NCI-H2196 treated with DMSO at 0.1 percent for 48 hours (cell line): ENCODE data around the gene DSE.

Experiments used
- DNase-seq: peaks from one replicate; lab custom pipeline; 2025; ENCODE audit not compliant: unreplicated experiment; lab: John Stamatoyannopoulos, UW

The DSE gene

DNA sequence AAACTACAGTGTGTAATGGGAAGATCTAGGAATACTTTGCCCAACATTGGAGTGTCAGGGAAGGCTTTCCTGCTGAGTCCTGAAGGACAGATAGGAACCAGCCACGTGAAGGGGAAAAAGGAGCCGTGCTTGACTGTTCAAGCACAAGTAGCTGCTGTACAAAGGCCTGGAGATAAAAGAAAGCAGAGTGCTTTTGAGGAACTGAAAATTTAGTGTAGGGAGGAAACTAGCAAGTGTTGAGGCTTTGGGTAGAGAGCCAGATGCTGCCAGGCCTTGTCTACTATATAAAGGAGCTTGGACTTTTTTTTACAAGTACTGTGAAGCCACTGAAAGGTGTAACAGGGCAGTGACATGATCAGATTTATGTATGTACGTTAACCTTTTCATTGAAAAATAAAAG is 39.0 kb downstream of the DSE start:
- no peak for DNase-seq

DNA sequence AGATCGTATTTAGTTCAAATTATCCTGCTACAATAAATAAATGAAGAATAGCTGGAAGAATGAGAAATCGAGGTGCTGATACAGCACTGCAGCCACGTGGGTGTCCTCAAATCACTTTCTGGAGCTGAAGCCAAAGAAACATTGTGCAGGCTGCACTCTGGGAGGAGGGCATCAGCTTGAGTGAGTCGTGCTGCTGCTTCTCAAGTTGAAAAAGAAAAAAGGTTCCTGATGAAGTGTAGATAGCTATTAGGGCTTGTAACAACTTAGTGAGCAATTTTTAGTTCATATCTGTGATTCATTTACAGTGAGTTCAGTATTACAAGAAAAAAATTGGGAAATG is 40.5 kb downstream of the DSE start:
- no peak for DNase-seq

DNA sequence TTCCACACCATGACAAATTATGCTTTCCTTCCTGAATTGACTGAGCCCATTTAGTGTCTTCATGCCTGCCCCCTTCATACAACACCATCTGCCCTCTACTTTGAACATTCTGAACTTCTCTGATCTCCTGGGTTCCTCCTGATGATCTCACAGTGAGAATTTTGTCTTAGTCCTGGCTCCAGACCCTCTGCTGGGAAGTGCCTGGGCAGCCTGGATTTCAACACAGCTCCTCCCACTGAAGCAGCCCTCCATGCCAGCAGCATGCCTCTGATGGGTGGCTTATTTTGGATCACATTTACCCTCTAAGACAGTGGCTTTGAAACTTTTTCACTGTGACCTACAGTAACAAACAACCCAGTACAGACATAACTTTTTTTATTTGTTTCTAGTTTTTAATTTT is 41.5 kb downstream of the DSE start:
- DNase-seq, result no peak

DNA sequence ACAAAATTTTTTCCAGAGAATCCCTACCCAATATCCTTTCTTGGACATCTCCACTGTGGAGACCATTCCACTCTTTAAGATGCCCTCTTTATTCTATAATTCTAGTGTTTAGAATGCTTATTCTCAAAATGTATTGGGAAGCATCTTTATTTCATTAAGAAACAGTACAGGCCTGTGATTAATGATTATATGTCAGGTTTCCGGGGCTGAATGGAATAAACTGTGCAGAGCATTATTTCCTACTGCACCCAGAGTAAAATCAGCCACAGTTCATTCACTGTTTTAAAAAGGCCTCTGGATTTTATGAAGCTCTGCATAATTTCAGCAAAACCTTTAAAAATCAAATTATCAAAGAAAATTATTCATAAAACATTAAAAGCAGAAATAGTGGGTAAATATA is 42.6 kb downstream of the DSE start:
- no peak for DNase-seq

DNA sequence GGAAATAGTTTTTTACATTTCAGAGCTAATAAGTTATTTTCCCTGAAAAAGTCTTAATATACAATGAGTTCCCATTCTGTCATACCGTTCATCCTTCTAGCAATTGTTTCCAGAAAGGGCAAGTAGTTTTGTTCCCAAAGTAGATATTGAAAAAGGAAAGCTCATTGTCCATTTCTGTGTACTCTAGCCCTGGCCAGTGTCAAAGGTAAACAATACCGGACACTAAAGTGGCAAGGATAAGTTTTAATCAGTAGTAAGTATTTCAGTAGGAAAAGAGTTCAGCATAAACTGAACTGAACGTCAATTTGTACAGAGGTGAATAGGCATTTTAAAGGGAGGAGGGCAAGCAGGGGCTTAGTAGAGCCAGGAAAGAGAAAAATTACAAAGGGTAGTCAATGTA is 46.9 kb downstream of the DSE start:
- no peak for DNase-seq

DNA sequence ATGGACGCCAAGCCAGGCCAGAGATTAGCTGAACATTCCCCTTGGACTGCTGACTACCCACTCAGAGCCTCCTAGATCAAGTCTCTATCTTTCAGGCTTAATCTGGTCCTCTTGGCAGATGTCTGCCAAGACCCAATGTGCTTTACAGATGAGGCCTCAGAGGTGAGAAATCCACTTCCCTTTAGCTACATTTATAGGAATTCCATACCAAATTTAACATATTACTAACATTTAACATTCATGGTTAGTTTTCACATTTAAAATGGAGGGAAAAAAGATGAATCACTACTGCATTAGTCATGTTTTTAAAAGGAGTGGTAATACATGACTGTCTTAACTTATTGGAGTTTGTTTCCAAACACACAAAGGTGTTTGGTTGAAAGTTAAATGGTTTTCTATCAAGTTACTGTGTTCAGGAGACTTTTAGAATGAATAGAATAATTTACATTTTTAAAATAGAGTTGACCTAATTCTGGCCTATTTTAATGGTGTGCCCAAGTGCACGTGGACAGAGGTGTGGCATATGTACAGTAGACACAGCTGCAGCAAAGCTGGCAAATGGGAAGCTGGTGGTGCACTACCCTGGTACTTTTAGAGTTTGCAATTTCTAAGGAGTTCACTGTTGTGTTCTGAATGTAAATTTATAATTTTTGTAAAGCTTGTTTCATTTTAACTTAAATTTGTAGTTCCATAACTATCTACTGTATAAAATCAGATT is 48.5 kb downstream of the DSE start:
- DNase-seq, result no peak

DNA sequence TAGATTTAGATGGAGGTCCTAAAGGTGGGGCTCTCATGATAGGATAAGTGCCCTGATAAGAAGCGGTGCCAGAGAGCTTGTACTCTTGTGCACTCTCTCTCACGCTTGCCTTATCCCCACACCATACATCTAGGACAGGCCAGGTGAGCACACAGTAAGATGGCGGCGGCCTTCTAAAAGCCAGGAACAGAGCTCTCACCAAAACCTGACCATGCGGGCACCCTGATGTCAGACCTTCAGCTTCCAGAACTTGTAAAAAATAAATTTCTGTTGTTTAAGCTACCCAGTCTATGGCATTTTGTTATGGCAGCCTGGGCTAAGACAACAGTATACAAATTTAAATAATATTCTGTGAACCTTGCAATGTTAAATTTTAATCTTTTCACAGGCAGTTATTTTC is 49.6 kb downstream of the DSE start:
- DNase-seq, result no peak

DNA sequence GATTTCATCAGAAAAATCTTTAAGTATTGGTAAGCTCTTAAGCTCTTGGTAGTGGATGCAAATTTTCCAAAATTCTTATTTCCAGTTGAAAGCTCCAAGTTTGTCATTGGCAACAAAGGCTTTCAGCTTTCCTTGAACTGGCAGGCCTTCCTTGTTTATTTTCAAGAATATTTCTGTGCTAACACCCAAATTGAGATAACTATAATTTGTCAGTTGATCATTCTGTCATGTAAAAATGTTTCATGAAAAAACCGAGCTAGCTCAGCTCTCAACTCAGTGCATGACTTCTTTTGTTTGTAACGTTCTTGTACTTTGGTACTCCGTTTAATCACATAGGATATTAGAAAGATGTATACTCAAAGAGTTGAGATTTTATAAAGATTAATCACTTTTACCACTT is 51.5 kb downstream of the DSE start:
- no peak for DNase-seq

DNA sequence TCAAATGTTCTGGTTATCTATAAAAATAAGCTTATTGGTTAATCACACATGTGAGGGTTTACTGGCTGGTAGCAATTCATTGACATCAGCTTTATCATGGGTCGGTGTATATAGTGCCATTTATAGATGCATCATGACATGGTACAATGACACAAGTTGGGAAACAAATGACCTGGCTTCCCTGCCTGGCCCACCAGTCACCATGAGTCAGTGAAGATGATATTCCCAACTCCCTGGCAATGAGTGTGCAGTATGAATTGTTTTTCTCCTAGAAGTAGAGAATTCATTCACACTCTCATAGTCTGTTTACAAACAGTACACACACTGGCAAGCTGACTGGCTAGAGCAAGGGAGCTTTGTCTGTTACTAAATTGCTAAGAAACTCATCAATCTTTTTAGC is 53.3 kb downstream of the DSE start:
- no peak for DNase-seq

DNA sequence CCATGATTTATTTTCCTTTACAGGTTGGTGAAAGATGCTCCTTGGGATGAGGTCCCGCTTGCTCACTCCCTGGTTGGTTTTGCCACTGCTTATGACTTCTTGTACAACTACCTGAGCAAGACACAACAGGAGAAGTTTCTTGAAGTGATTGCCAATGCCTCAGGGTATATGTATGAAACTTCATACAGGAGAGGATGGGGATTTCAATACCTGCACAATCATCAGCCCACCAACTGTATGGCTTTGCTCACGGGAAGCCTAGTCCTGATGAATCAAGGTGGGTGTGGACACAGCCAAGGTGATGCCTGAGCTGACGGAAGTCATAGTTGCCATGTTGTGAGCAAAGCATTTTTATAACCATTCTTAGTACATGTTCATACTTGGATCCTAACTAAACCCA is 55.8 kb downstream of the DSE start:
- no peak for DNase-seq

DNA sequence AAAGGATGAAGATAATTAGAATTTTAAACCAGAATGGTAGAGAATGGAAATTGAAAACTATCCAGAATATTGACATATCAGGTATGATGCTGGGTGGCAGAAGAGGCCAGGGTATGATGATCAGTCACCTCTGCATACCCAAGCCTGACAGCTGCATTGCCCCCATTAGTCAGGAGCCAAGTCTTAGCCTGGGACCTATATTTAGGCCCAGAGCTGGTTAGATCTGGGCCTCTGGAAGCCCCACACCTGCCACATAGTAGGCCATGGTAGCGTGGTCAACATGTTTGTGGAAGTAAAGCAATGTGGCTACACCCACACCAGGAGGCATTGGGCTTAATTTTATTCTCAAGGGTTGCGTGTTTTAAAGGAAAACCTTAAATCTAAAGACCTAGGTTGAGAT is 58.4 kb downstream of the DSE start:
- no peak for DNase-seq

DNA sequence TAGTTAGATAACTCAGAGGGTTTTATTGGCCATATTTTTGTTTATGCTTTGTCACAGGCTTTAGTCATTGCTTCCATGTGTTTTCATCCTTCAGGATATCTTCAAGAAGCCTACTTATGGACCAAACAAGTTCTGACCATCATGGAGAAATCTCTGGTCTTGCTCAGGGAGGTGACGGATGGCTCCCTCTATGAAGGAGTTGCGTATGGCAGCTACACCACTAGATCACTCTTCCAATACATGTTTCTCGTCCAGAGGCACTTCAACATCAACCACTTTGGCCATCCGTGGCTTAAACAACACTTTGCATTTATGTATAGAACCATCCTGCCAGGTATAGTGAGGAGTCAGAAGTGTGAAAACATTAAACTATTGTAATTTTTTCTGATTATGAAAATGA is 60.1 kb downstream of the DSE start:
- no peak for DNase-seq

DNA sequence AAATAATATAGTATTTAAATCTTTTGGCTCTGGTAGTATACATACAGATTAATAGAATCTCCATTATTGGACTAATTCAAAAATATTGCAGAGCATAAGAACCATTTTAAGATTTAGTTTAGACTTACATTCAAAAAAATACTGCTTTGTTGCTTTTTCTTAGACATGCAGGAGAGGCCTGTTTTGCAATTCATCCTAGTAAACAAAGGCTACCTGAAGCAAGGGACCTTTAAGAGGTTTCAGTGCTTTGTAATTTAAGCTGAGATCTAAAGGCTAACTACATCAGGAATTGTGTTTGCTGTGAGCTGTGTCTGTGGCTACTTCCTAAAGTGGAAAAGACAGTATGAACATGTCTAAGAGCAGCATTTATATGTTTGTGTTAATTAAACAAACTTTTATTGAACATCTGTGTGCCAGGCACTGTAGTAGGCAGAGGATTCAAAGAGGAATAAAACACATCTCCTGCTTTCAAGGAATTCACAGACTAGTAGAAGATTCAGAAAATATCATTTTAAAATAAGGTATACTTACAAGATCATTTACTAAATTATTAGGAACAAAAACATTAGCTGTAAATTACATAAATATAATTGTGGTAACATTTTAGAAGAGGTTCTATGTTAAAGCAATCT is 61.3 kb downstream of the DSE start:
- DNase-seq, result no peak

DNA sequence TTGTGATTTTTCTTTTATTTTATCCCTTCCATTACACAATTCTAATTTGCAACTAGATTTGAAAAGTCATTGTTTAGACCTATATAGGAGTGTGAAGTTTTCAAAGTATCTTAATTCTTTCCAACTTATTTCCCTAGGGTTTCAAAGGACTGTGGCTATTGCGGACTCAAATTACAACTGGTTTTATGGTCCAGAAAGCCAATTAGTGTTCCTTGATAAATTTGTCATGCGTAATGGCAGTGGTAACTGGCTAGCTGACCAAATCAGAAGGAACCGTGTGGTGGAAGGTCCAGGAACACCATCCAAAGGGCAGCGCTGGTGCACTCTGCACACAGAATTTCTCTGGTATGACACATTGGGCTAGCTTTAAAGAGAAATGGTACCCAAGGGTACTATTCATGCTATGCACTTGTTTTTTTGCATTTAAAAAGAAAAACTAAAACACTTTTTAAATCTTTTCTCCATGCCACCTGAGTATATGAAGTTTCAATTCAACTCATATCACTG is 62.5 kb downstream of the DSE start:
- no peak for DNase-seq

DNA sequence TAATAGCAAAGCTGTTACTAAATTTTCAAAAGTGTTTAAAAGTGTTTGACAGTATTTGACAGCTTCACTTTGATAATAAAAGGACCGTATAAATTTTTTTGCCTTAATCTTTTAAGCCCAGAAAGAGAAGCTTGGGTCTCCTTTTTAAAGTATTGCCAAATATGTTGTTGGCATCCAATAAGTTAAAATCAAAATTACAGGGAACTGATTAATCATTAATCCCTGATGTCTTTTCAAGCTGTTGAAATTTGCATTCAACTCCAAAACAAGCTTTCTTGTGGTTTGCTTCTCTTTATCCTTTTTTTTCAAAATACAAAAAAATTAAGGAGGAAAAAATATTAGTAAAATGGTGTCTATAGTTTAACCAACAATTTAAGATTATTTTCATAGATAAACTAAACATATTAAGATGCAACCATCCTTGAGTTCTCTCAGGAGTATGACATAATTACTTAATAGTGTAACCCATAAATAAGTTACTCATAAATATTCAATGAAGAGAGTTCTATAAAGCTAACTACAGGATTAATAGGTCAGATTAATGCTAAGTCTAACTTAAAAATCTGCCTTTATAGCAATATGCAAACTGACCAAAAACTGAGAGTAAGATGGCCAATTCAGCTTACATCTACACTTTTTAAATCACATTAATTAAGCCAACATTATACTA is 63.4 kb downstream of the DSE start:
- no peak for DNase-seq

DNA sequence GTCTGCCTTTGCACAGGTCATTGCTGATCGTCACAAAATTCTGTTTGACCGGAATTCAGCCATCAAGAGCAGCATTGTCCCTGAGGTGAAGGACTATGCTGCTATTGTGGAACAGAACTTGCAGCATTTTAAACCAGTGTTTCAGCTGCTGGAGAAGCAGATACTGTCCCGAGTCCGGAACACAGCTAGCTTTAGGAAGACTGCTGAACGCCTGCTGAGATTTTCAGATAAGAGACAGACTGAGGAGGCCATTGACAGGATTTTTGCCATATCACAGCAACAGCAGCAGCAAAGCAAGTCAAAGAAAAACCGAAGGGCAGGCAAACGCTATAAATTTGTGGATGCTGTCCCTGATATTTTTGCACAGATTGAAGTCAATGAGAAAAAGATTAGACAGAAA is 65.8 kb downstream of the DSE start:
- DNase-seq, result no peak

DNA sequence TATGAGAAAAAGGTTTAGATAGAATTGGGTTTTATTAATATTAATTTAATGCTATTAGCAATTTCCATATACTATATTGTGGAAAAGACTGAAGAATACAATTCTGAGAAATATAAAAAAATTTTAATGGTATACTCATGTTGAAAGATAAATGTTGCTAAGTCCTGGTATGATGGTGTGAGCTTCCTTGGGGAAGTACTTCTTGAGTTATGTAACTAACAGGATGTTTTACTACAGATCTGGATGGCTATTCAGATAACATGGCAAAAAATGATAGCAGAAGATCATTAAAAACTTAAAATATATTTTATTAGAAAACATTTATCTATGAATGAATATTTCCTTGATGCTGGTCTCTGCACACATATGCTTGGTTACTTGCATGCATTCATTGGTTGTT is 66.9 kb downstream of the DSE start:
- DNase-seq, result no peak

DNA sequence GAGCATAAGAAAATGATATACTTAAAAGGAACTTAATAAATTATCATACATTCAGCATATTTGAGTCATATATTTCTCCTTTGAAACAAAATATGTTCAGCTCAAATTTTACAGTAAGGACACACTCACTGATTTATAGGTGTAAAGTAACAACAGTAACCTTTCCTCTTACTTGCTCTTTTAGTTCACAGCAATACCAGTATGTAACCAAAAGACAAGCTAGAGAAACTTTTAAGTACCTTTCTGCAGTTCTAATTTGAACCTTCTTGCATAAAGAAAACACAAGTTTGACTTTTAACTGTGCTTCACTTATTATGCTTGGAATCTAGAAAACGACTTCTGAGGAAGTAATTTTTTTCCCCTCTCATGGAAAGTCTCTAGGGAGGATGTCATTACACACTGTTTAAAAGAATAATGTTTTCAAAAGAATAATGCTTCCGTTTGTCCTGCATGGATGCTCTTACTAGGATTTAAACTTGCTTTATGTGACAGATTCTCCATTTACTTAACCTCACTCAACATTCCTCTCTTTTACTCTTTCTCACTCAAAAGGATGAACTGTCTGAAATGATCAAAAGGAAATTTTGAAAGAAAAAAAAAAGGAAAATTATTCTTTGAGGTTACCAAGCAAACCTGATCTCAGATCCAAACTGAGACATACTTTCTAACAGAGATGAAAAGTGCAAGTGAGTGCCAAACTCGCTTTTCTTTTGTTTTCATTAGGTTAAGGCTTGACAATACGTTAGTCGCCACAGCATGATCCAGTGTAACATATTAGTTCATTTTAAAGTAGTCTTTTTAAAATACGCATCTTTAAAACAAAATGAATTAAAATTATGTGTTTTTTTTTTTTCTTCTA is 68.1 kb downstream of the DSE start:
- DNase-seq, result no peak

DNA sequence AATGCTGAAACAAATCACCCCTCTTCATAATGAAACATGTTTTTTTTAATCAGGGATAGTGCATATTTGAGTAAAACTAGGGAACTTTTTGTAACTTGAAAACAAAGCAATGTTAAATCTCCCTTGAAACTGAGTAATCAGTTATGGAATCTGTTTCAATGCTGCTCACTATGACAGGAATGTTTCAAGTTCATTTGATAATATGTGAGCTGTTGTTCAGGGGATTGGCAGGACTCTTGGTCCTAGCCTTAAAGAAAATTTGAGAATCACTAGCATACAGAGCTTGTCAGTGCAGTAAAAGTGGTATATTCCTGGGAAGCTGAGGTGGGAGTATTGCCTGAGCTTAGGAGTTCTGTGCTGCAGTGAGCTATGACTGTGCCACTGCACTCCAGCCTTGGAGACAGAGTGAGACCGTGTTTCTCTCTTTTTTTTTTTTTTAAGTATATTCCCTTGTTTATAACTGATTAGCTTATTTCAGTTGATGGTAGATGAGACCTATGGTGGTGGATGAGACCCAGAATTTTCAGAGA is 68.8 kb downstream of the DSE start:
- DNase-seq, result no peak

DNA sequence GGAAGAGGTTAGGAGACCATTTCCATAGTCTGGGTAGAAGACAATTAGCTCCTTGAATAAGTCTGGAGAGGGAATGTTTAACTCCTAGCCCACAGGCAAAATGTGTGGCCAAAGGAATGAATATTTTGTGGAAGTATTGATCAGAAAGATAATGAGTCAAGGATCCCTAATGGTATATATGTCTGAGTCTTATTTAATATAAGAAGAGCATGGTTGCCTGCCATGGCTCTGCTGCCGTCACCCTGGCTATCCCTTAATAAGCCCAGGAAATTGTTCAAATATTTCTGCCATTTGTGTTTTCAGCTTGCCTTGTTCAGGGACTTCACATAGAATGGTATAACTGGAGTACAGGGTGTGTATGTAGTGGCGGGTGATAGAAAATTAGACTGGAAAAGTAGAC is 72.4 kb downstream of the DSE start:
- no peak for DNase-seq

DNA sequence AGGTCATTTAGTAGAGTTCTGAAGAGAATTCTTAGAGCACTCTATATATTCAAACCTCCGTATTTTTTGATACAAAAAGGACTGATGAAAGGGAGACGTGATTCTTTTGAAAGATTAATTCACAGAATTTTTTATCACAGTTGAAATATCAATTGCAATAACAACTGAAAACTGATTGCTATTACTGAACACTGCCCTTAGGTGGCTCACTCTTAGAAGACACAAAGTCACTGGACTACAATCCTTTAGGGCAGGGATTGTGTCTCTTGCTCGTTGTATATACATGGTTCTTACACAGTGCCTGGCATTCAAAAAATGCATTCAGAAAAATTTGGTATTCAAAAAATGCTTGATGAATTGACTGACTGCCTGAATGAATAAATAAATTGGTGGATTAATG is 73.3 kb downstream of the DSE start:
- no peak for DNase-seq
